ENCODE measurements around the gene TPRX1.

DNA sequence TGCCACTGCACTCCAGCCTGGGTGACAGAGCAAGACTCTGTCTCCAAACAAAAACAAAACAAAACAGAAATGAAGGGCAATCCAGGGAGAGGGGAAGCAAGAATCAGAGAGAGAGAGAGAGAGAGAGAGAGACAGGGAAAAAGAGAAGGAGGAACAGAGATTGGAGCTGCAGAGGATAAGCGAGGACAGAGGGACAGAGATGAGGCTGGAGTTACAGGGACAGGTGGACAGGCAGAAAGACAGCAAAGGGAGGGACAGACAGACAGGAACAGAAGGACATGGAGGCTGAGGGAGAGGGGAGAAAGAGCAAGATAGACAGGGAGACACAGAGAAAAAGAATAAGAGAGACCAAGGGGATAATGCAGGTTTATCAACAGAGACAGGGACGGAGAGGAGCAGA is 16.1 kb upstream of the TPRX1 start:
- TF ChIP-seq, protein P1, sequence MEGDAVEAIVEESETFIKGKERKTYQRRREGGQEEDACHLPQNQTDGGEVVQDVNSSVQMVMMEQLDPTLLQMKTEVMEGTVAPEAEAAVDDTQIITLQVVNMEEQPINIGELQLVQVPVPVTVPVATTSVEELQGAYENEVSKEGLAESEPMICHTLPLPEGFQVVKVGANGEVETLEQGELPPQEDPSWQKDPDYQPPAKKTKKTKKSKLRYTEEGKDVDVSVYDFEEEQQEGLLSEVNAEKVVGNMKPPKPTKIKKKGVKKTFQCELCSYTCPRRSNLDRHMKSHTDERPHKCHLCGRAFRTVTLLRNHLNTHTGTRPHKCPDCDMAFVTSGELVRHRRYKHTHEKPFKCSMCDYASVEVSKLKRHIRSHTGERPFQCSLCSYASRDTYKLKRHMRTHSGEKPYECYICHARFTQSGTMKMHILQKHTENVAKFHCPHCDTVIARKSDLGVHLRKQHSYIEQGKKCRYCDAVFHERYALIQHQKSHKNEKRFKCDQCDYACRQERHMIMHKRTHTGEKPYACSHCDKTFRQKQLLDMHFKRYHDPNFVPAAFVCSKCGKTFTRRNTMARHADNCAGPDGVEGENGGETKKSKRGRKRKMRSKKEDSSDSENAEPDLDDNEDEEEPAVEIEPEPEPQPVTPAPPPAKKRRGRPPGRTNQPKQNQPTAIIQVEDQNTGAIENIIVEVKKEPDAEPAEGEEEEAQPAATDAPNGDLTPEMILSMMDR (IDR thresholded peaks at IDR 0.05): no peak
- no peak for TF ChIP-seq POLR2A (IDR thresholded peaks at IDR 0.05)

Measured in vagina (tissue), 2 donors.